ENCODE measurements around the gene HNRNPLL. TPM values are rescaled to one million over a fixed set of nuclear protein-coding genes. Genes with fewer than 3 reads are reported as not detected.
"Not testable (repeated sequence)": the region's sequence is repeated elsewhere in the genome, so short reads cannot be mapped to it uniquely, and the experiment has no call there.

The HNRNPLL gene
- polyA plus RNA-seq, 1 of the 3 experiments (the other 2 are of a cell fraction) = 24.4 TPM

DNA sequence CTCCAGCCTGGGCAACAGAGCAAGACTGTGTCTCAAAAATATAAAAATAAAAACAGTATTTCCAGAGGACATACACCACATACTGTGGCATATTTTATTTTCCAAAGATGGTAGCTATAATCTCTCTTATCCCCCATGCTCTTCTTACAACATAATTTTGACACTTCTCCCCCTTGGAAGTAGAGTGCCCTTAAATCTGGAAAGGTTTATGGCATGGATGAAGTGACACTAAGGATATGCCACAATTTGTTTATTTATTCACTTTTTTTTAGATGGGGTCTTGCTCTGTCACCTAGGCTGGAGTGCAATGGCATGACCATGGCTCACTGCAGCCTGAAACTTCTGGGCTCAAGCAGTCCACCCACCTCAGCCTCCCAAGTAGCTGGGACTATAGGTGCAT, 56.7 kb downstream of the HNRNPLL start:
- ChIA-PET CTCF (interaction anchor here (1.1 to 5.3 kb wide), 4 partner anchors 10 to 36 kb away, joined by 3 to 47 read pairs (median 14); no protein-coding TSS in a partner anchor), POLR2A (no interaction called here)

GRCh38 chr2:38542248-38542631, 60.5 kb downstream of the HNRNPLL start:
- Histone ChIP-seq H3K4me3 (ENCODE audit: low read depth in 2 of 2, low read length in 1 of 2) (0 out of 4 replicates have a peak overlapping the region, but pooled peaks of 1 of the 2 experiments have one; percentile 0), H3K27ac (ENCODE audit: low read depth in 2 of 2, low read length in 1 of 2) (peak overlapping the region; percentile 66 to 76), H3K4me1 (ENCODE audit: control insufficient read depth in 1 of 2, insufficient read depth in 2 of 2, low read depth in 1 of 2, low read length in 1 of 2) (peaks cover 0 to 15% of the 10 kb centered on the region in 2 experiments; a peak in 2 of 4 replicates), H3F3A (replicated peaks; ENCODE audit: insufficient read depth) (peaks cover 50% of the 10 kb centered on the region), H3K4me2 (peak overlapping the region; percentile 11; the same call in 1 of the 2 replicates)
- H3K79me2 ChIP-seq (ENCODE audit: insufficient read depth); H2AFZ ChIP-seq (ENCODE audit: low read depth); H3K27me3 ChIP-seq (ENCODE audit: insufficient read depth); POLR2A ChIA-PET; H3K36me3 ChIP-seq (replicated peaks in 1 of 2; ENCODE audit: control insufficient read depth in 1 of 2, insufficient read depth in 2 of 2, low read length in 1 of 2); DNase-seq; H3K9ac ChIP-seq; H4K20me1 ChIP-seq (ENCODE audit: insufficient read depth); H3K9me2 ChIP-seq; H3K9me3 ChIP-seq: not testable (repeated sequence)
- CTCF ChIA-PET = interaction anchor here (0.6 to 1.7 kb wide), 4 partner anchors 12 to 227 kb away, joined by 3 to 7 read pairs (median 4); no protein-coding TSS in a partner anchor
- 95% methylated on average over 4 of the region's 4 CpGs for WGBS (ENCODE audit: low lambda C conversion rate)

More for the DNA sequence above, 56.7 kb downstream of the HNRNPLL start:
- H3K27ac ChIP-seq (ENCODE audit: low read depth in 2 of 2, low read length in 1 of 2) = no peak overlapping the region
- no peak overlapping the region for H3K4me3 ChIP-seq (ENCODE audit: low read depth in 2 of 2, low read length in 1 of 2)
- DNase-seq = no peak
- H2AFZ ChIP-seq (ENCODE audit: low read depth) = no peak overlapping the region
- peaks cover 1 to 9% of the 10 kb centered on the region in 2 experiments for H3K36me3 ChIP-seq (replicated peaks in 1 of 2; ENCODE audit: control insufficient read depth in 1 of 2, insufficient read depth in 2 of 2, low read length in 1 of 2)
- peaks cover 0 to 15% of the 10 kb centered on the region in 2 experiments; a peak in 2 of 4 replicates for H3K4me1 ChIP-seq (ENCODE audit: control insufficient read depth in 1 of 2, insufficient read depth in 2 of 2, low read depth in 1 of 2, low read length in 1 of 2)
- H4K20me1 ChIP-seq (ENCODE audit: insufficient read depth) = no peaks in the 10 kb centered on the region
- no peaks in the 10 kb centered on the region for H3K79me2 ChIP-seq (ENCODE audit: insufficient read depth)
- peaks cover 45% of the 10 kb centered on the region for H3F3A ChIP-seq (replicated peaks; ENCODE audit: insufficient read depth)
- H3K27me3 ChIP-seq (ENCODE audit: insufficient read depth) = no peaks in the 10 kb centered on the region
- no peak overlapping the region for H3K9ac ChIP-seq
- TF ChIP-seq GATA2 (CRISPR knock-in tag; IDR thresholded peaks at IDR 0.05) = no peak
- no peak for TF ChIP-seq JUND (IDR thresholded peaks at IDR 0.05)
- no peak for TF ChIP-seq MAX (IDR thresholded peaks at IDR 0.05; ENCODE audit: low read depth)
- TF ChIP-seq PBX3 (IDR thresholded peaks at IDR 0.05) = no peak
- no peak for TF ChIP-seq RXRA (IDR thresholded peaks at IDR 0.05; ENCODE audit: borderline replicate concordance, low read depth)
- no peak for TF ChIP-seq EZH2phosphoT487 (IDR thresholded peaks at IDR 0.05; ENCODE audit: borderline replicate concordance, low read depth)
- no peak for TF ChIP-seq CHD2 (IDR thresholded peaks at IDR 0.05; ENCODE audit: low read length, partially characterized antibody)
- no peak for TF ChIP-seq RCOR1 (IDR thresholded peaks at IDR 0.05; ENCODE audit: low read length)
- no peak for TF ChIP-seq TEAD4 (IDR thresholded peaks at IDR 0.05; ENCODE audit: borderline replicate concordance, insufficient read depth)
- no peak for TF ChIP-seq MEF2A (IDR thresholded peaks at IDR 0.05; ENCODE audit: borderline replicate concordance, low read depth)
- no peak for TF ChIP-seq FOXM1 (IDR thresholded peaks at IDR 0.05; ENCODE audit: low read depth)
- no peak for TF ChIP-seq FOSL2 (IDR thresholded peaks at IDR 0.05; ENCODE audit: borderline replicate concordance, low read depth)
- TF ChIP-seq EP300 (IDR thresholded peaks at IDR 0.05; ENCODE audit: borderline replicate concordance in 1 of 2, low read depth in 1 of 2, low read length in 1 of 2) = no peak
- TF ChIP-seq, protein P1, sequence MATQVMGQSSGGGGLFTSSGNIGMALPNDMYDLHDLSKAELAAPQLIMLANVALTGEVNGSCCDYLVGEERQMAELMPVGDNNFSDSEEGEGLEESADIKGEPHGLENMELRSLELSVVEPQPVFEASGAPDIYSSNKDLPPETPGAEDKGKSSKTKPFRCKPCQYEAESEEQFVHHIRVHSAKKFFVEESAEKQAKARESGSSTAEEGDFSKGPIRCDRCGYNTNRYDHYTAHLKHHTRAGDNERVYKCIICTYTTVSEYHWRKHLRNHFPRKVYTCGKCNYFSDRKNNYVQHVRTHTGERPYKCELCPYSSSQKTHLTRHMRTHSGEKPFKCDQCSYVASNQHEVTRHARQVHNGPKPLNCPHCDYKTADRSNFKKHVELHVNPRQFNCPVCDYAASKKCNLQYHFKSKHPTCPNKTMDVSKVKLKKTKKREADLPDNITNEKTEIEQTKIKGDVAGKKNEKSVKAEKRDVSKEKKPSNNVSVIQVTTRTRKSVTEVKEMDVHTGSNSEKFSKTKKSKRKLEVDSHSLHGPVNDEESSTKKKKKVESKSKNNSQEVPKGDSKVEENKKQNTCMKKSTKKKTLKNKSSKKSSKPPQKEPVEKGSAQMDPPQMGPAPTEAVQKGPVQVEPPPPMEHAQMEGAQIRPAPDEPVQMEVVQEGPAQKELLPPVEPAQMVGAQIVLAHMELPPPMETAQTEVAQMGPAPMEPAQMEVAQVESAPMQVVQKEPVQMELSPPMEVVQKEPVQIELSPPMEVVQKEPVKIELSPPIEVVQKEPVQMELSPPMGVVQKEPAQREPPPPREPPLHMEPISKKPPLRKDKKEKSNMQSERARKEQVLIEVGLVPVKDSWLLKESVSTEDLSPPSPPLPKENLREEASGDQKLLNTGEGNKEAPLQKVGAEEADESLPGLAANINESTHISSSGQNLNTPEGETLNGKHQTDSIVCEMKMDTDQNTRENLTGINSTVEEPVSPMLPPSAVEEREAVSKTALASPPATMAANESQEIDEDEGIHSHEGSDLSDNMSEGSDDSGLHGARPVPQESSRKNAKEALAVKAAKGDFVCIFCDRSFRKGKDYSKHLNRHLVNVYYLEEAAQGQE (IDR thresholded peaks at IDR 0.05; ENCODE audit: low read depth, low read length) = no peak
- no peak for TF ChIP-seq MXI1 (IDR thresholded peaks at IDR 0.05; ENCODE audit: low read depth, low read length)
- TF ChIP-seq GABPA (IDR thresholded peaks at IDR 0.05; ENCODE audit: low read depth) = no peak
- no peak for TF ChIP-seq NFIC (IDR thresholded peaks at IDR 0.05; ENCODE audit: borderline replicate concordance)
- no peak for TF ChIP-seq POLR2AphosphoS5 (IDR thresholded peaks at IDR 0.05; ENCODE audit: low read depth, low read length)
- no peak overlapping the region for H3K4me2 ChIP-seq
- H3K9me3 ChIP-seq = no peaks in the 10 kb centered on the region
- no peaks in the 10 kb centered on the region for H3K9me2 ChIP-seq

Measured in SK-N-SH (cell line).